Osteoblast (primary cell): ENCODE measurements around the gene IMPDH1. TPM values are rescaled to one million over a fixed set of nuclear protein-coding genes. Genes with fewer than 3 reads are reported as not detected.

Experiments used
- DNase-seq: peaks from one replicate; pipeline ENCODE4 v3.0.0; 2011; ENCODE audit warnings: low spot score, mixed read lengths; ENCODE audit not compliant: insufficient read length; ENCODE audit errors: missing footprints
- H2AFZ ChIP-seq: 2 replicates; pipeline ENCODE4 v1.6.0; 2011; ENCODE audit warnings: mild to moderate bottlenecking, low read length
- H3K27ac ChIP-seq: 2 replicates; pipeline ENCODE4 v1.5.1; 2011; ENCODE audit warnings: mild to moderate bottlenecking, low read depth, low read length, moderate library complexity
- H3K27me3 ChIP-seq: 2 replicates; pipeline ENCODE4 v1.6.0; 2012; ENCODE audit warnings: mild to moderate bottlenecking, control low read depth, inconsistent platforms, low read length, moderate library complexity; ENCODE audit not compliant: insufficient read depth
- H3K36me3 ChIP-seq: 2 replicates; pipeline ENCODE4 v1.5.1; 2011; ENCODE audit warnings: mild to moderate bottlenecking, low read length, control low read depth, moderate library complexity; ENCODE audit not compliant: insufficient read depth
- H3K4me1 ChIP-seq: 2 replicates; pipeline ENCODE4 v1.5.1; 2011; ENCODE audit warnings: mild to moderate bottlenecking, low read length, control low read depth, moderate library complexity; ENCODE audit not compliant: insufficient read depth
- H3K4me2 ChIP-seq: 2 replicates; pipeline ENCODE4 v1.6.0; 2011; ENCODE audit warnings: mild to moderate bottlenecking, low read length; ENCODE audit not compliant: insufficient read depth
- H3K4me3 ChIP-seq: fragments of 200-600 bp; sonication (generic); 3 replicates; pipeline ENCODE4 v1.5.1; 2012; ENCODE audit warnings: mild to moderate bottlenecking, low read length, inconsistent platforms; ENCODE audit not compliant: insufficient read depth
- H3K79me2 ChIP-seq: 2 replicates; pipeline ENCODE4 v1.6.0; 2012; ENCODE audit warnings: mild to moderate bottlenecking, low read length, control low read depth, inconsistent platforms; ENCODE audit not compliant: insufficient read depth
- H3K9me3 ChIP-seq: 2 replicates; pipeline ENCODE4 v1.5.1; 2011; ENCODE audit warnings: low read depth, low read length, control low read depth
- H4K20me1 ChIP-seq: 2 replicates; pipeline ENCODE4 v1.6.0; 2012; ENCODE audit warnings: mild to moderate bottlenecking, low read length, control low read depth; ENCODE audit not compliant: insufficient read depth
- total RNA-seq: library from RNA; depleted of rRNA; stranded (reverse); fragments of >200 nt; gene quantifications from 2 replicates; pipeline ENCODE4 v1.2.3, GENCODE V29; 2012
- TF ChIP-seq, protein P1 (sequence below): IDR thresholded peaks from 2 replicates; pipeline ENCODE4 v1.5.1; 2011; ENCODE audit warnings: mild to moderate bottlenecking, low read depth, low read length, moderate library complexity; ENCODE audit errors: extremely low read depth

Gene IMPDH1
- total RNA-seq, 1 donor: 35.8 TPM

DNA sequence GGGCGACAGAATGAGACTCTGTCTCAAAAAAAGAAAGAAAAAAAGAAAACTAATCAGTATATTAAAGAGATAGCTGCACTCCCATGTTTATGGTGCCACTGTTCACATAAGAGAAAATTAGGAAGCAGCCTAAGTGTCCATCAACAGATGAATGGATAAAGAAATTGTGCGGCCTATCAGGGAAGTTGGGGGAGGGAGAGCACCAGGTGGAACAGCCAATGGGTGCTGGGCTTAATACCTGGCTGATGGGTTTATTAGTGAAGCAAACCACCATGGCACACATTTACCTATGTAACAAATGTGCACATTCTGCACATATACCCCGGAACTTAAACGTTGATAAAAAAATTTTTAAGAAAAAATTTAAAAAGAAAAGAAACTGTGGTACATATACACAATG, 39.3 kb downstream of the IMPDH1 start:
- Histone ChIP-seq H3K9me3 (no peaks in the 10 kb centered on the region), H4K20me1 (no peaks in the 10 kb centered on the region), H3K79me2 (no peaks in the 10 kb centered on the region), H3K27me3 (peaks cover 30% of the 10 kb centered on the region), H3K4me3 (no peak overlapping the region), H3K27ac (no peak overlapping the region), H3K4me1 (no peaks in the 10 kb centered on the region), H2AFZ (no peak overlapping the region), H3K4me2 (no peak overlapping the region), H3K36me3 (no peaks in the 10 kb centered on the region)
- TF ChIP-seq, protein P1, sequence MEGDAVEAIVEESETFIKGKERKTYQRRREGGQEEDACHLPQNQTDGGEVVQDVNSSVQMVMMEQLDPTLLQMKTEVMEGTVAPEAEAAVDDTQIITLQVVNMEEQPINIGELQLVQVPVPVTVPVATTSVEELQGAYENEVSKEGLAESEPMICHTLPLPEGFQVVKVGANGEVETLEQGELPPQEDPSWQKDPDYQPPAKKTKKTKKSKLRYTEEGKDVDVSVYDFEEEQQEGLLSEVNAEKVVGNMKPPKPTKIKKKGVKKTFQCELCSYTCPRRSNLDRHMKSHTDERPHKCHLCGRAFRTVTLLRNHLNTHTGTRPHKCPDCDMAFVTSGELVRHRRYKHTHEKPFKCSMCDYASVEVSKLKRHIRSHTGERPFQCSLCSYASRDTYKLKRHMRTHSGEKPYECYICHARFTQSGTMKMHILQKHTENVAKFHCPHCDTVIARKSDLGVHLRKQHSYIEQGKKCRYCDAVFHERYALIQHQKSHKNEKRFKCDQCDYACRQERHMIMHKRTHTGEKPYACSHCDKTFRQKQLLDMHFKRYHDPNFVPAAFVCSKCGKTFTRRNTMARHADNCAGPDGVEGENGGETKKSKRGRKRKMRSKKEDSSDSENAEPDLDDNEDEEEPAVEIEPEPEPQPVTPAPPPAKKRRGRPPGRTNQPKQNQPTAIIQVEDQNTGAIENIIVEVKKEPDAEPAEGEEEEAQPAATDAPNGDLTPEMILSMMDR: no peak
- no peak for DNase-seq

DNA sequence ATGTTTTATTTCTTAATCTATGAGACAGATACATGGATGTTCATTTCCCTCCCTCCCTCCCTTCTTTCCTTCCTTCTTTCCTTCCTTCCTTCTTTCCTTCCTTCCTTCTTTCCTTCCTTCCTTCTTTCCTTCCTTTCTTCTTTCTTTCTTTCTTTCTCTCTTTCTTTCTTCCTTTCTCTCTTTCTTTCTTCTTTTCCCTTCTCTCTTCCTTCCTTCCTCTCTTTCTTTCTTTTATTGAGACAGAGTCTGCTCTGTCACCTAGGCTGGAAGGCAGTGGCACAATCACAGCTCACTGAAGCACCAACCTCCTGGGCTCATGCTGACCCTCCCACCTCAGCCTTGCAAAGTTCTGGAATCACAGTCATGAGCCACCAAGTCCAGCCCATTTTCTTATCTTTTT, 42.8 kb downstream of the IMPDH1 start:
- no peaks in the 10 kb centered on the region for H4K20me1 ChIP-seq
- DNase-seq: no peak
- H3K4me2 ChIP-seq: no peak overlapping the region
- no peak overlapping the region for H2AFZ ChIP-seq
- no peak overlapping the region for H3K4me3 ChIP-seq
- H3K9me3 ChIP-seq: no peaks in the 10 kb centered on the region
- TF ChIP-seq, protein P1: no peak
- H3K79me2 ChIP-seq: no peaks in the 10 kb centered on the region
- H3K4me1 ChIP-seq: peaks cover under 1% of the 10 kb centered on the region
- H3K27me3 ChIP-seq: peaks cover 57% of the 10 kb centered on the region
- H3K36me3 ChIP-seq: no peaks in the 10 kb centered on the region
- H3K27ac ChIP-seq: no peak overlapping the region

DNA sequence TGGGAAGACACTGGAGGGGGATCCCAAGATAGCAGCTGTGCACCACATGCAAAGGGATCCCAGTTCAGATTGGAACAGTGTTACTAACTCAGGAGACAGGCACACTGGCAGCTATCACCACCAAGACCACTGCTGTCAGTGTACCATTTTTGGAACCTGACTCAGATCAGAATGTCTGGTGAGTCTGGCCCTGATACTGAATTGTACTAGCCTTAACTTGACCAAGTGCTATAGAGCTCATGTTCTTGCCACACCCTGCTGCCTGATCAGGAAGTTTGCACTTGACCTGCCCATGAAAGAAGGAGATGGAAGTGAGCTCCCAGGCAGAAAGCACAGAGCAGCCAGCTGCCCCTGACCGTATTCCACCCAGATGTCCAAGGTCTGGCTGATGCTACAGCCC, 43.5 kb downstream of the IMPDH1 start:
- TF ChIP-seq, protein P1: no peak
- Histone ChIP-seq H3K4me1 (peaks cover 5% of the 10 kb centered on the region), H3K4me3 (no peak overlapping the region), H3K36me3 (no peaks in the 10 kb centered on the region), H4K20me1 (no peaks in the 10 kb centered on the region), H3K4me2 (no peak overlapping the region), H3K9me3 (no peaks in the 10 kb centered on the region), H3K27ac (no peak overlapping the region), H3K79me2 (no peaks in the 10 kb centered on the region), H3K27me3 (peaks cover 62% of the 10 kb centered on the region), H2AFZ (no peak overlapping the region)
- DNase-seq: no peak

DNA sequence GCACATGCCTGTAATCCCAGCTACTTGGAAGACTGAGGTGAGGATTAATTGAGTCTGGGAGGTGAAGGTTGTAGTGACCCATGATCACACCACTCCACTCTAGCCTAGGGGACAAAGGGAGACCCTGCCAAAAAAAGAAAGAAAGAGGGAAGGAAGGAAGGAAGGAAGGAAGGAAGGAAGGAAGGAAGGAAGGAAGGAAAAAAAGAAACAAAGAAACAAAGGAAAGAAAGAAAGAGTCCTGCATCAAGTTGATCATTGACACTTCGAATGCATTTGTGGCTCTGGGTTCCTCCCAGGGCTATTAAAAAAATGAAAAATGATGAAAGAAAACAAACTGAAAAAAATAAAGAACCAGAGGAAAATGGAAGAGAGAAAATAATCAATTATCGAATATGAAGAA, 44.4 kb downstream of the IMPDH1 start:
- H2AFZ ChIP-seq: no peak overlapping the region
- no peaks in the 10 kb centered on the region for H3K36me3 ChIP-seq
- no peak for DNase-seq
- H3K27me3 ChIP-seq: peaks cover 71% of the 10 kb centered on the region
- peaks cover 5% of the 10 kb centered on the region for H3K4me1 ChIP-seq
- no peak overlapping the region for H3K4me2 ChIP-seq
- H3K79me2 ChIP-seq: no peaks in the 10 kb centered on the region
- H3K4me3 ChIP-seq: no peak overlapping the region
- H3K27ac ChIP-seq: no peak overlapping the region
- TF ChIP-seq, protein P1: no peak
- no peaks in the 10 kb centered on the region for H3K9me3 ChIP-seq
- no peaks in the 10 kb centered on the region for H4K20me1 ChIP-seq
